ENCODE data around the gene TSPAN13. TPM values are rescaled to one million over a fixed set of nuclear protein-coding genes. Genes with fewer than 3 reads are reported as not detected.

The TSPAN13 gene
- total and polyA plus RNA-seq, 10 donors: 30.1 to 53.0 (median 46.9) TPM

DNA sequence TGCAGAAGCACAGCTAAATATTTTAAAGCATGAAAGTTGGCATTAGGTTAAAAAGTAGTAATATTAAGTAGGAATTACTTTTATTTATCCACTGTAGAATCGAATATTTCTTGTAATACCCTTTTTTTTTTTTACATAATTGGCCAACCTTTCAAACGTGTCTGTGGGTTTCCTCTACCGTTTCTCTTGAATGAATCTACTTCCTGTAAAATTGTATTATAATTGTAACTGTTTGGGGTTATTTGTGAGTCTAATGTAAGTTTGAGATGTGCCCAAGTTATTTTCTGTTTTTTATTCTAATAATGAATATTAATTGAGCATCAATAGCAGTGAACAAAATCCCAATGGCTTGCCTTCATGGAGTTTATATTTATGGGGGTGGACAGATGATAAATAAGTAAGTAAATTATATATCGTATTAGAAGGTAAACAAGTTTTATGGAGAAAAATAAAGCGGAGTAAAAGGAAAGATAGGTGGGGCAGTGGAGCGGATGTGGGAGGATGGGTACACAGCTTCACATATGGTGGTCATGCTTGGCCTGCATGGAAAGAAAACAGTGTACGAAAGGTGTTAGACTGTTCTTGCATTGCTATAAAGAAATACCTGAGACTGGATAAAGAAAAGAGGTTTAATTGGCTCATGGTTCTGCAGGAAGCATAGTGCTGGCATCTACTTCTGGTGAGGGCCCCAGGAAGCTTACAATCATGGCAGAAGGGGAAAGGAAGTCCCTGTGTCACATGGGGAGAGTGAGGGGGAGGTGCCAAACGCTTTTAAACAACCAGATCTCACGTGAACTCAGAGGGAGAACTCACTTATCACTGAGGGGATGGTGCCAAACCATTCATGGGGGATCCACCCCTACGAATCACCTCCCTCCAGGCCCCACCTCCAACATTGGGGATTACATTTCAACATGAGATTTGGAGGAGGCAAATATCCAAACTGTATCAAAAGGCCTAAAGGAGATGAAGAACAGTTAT lies 5.4 kb downstream of the TSPAN13 start:
- WGBS, 5 donors: 54 to 58% (median 56%) methylated on average over 10 of the region's 10 CpGs
- peaks cover 0 to 68% (median 23%) of the 10 kb centered on the region in 6 donors for H3K4me1 ChIP-seq
- peak overlapping the region in 7 of 8 donors; percentile 43 to 84 (median 60) for H3K27ac ChIP-seq
- no peak for DNase-seq
- peak overlapping the region in 3 of 8 donors; percentile 3 to 54 (median 11) for H3K4me3 ChIP-seq
- peaks cover 0 to 12% (median 0%) of the 10 kb centered on the region in 7 donors for H3K27me3 ChIP-seq (replicated peaks in 1 of 7)
- intact Hi-C loops (cut with DNase I; ENCODE audit: low total_unique reads): no loop called here
- H3K36me3 ChIP-seq: no peaks in the 10 kb centered on the region
- no peaks in the 10 kb centered on the region for H3K9me3 ChIP-seq
- TF ChIP-seq POLR2AphosphoS5 (IDR thresholded peaks at IDR 0.05): peak in 1 of 3 donors; percentile 28
- TF ChIP-seq, protein P1, sequence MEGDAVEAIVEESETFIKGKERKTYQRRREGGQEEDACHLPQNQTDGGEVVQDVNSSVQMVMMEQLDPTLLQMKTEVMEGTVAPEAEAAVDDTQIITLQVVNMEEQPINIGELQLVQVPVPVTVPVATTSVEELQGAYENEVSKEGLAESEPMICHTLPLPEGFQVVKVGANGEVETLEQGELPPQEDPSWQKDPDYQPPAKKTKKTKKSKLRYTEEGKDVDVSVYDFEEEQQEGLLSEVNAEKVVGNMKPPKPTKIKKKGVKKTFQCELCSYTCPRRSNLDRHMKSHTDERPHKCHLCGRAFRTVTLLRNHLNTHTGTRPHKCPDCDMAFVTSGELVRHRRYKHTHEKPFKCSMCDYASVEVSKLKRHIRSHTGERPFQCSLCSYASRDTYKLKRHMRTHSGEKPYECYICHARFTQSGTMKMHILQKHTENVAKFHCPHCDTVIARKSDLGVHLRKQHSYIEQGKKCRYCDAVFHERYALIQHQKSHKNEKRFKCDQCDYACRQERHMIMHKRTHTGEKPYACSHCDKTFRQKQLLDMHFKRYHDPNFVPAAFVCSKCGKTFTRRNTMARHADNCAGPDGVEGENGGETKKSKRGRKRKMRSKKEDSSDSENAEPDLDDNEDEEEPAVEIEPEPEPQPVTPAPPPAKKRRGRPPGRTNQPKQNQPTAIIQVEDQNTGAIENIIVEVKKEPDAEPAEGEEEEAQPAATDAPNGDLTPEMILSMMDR (IDR thresholded peaks at IDR 0.05 in 8 of 11, conservative IDR thresholded peaks at IDR 0.05 in 3 of 11): no peak

DNA sequence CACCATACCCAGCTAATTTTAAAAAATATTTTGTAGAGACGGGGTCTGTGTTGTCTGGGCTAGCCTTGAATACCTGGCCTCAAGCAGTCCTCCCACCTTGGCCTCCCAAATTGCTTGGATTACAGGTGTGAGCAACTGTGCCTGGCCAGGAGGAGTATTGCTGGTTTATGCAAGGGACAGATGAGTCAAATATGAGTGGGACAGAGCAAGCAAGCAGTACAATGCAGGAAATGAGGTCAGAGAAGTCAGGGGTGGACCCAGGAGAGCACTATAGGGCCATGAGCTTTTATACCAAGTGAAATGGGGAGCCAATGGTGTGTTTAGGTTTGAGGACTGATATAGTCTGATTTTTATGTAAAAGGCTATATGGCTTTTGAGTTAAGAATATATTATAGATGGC lies 6.3 kb downstream of the TSPAN13 start:
- no peak for TF ChIP-seq POLR2A (IDR thresholded peaks at IDR 0.05)
- no peak for TF ChIP-seq POLR2AphosphoS5 (IDR thresholded peaks at IDR 0.05)
- TF ChIP-seq, protein P1 (IDR thresholded peaks at IDR 0.05 in 8 of 11, conservative IDR thresholded peaks at IDR 0.05 in 3 of 11): no peak
- no peaks in the 10 kb centered on the region for H3K36me3 ChIP-seq
- peak overlapping the region in 7 of 8 donors; percentile 43 to 84 (median 60) for H3K27ac ChIP-seq
- intact Hi-C loops (cut with DNase I; ENCODE audit: low total_unique reads): no loop called here
- no peaks in the 10 kb centered on the region for H3K9me3 ChIP-seq
- WGBS, 5 donors: 93 to 97% (median 94%) methylated on average over 1 of the region's 1 CpG
- no peak for DNase-seq
- peak overlapping the region in 1 of 8 donors; percentile 54 for H3K4me3 ChIP-seq
- peaks cover 0 to 3% (median 0%) of the 10 kb centered on the region in 7 donors for H3K27me3 ChIP-seq (replicated peaks in 1 of 7)
- peaks cover 0 to 61% (median 16%) of the 10 kb centered on the region in 6 donors for H3K4me1 ChIP-seq

DNA sequence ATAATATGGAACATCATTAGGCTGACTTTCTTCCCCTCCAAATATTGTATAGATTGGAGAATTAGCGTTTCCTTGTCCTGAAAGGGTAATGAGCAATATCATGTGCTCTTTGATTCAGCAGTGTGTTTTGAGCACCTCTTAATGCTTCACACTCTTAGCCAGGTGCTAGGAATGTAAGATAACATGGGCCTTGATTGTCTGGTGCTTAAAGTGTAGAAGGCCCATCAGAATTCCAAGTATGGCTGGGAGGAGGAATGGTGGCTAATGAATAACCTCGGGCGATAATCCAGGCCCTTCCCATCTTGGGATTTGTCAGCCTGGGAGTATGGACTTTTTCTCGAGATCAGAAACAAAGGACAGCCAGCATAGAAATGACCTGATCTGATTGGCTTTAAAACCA lies 8.6 kb downstream of the TSPAN13 start:
- H3K4me3 ChIP-seq: no peak overlapping the region
- intact Hi-C loops (cut with DNase I; ENCODE audit: low total_unique reads): no loop called here
- no peaks in the 10 kb centered on the region for H3K27me3 ChIP-seq (replicated peaks in 1 of 7)
- no peaks in the 10 kb centered on the region for H3K36me3 ChIP-seq
- no peak for DNase-seq
- peaks cover 0 to 47% (median 5%) of the 10 kb centered on the region in 6 donors for H3K4me1 ChIP-seq
- 91 to 96% (median 95%) methylated on average over 4 of the region's 4 CpGs for WGBS, 5 donors
- no peak overlapping the region for H3K27ac ChIP-seq
- no peaks in the 10 kb centered on the region for H3K9me3 ChIP-seq
- TF ChIP-seq, protein P1 (IDR thresholded peaks at IDR 0.05 in 8 of 11, conservative IDR thresholded peaks at IDR 0.05 in 3 of 11): no peak
- TF ChIP-seq POLR2AphosphoS5 (IDR thresholded peaks at IDR 0.05) (no peak), POLR2A (IDR thresholded peaks at IDR 0.05) (no peak)

GRCh38 chr7:16764942-16765341 lies 11.4 kb downstream of the TSPAN13 start:
- Histone ChIP-seq H3K27me3 (replicated peaks in 1 of 7) (no peaks in the 10 kb centered on the region), H3K4me3 (no peak overlapping the region), H3K27ac (no peak overlapping the region), H3K36me3 (no peaks in the 10 kb centered on the region), H3K4me1 (peaks cover 0 to 25% (median under 1%) of the 10 kb centered on the region in 6 donors), H3K9me3 (peaks cover 0 to 4% (median 0%) of the 10 kb centered on the region in 8 donors)
- no peak for DNase-seq
- TF ChIP-seq, protein P1 (IDR thresholded peaks at IDR 0.05 in 8 of 11, conservative IDR thresholded peaks at IDR 0.05 in 3 of 11): no peak
- TF ChIP-seq POLR2AphosphoS5 (IDR thresholded peaks at IDR 0.05): no peak
- TF ChIP-seq POLR2A (IDR thresholded peaks at IDR 0.05): no peak
- intact Hi-C loops (cut with DNase I; ENCODE audit: low total_unique reads): no loop called here
- WGBS, 5 donors: 81 to 95% (median 93%) methylated on average over 3 of the region's 3 CpGs
